Neural crest cell (in vitro differentiated cells): ENCODE results near the gene FOXC2. TPM values are rescaled to one million over a fixed set of nuclear protein-coding genes. Genes with fewer than 3 reads are reported as not detected.

Source experiments
- DNase-seq: peaks from one replicate; pipeline ENCODE4 v3.0.0; 2021; ENCODE audit warnings: low read depth, mixed read lengths, low spot score
- H3K27ac Mint-ChIP-seq: one replicate; pipeline ENCODE4 v1.8.0; 2021; ENCODE audit warnings: mild to moderate bottlenecking, mixed read lengths; ENCODE audit not compliant: unreplicated experiment
- H3K27me3 Mint-ChIP-seq: 2 replicates; pipeline ENCODE4 v1.8.0; 2021; ENCODE audit warnings: low read depth, mild to moderate bottlenecking, mixed read lengths
- H3K36me3 Mint-ChIP-seq: 2 replicates; pipeline ENCODE4 v1.8.0; 2021; ENCODE audit warnings: low read depth, mild to moderate bottlenecking, mixed read lengths
- H3K4me1 Mint-ChIP-seq: 2 replicates; pipeline ENCODE4 v1.8.0; 2021; ENCODE audit warnings: mixed read lengths
- H3K4me3 Mint-ChIP-seq: one replicate; pipeline ENCODE4 v1.8.0; 2021; ENCODE audit warnings: mild to moderate bottlenecking, mixed read lengths
- H3K9me3 Mint-ChIP-seq: 2 replicates; pipeline ENCODE4 v1.8.0; 2021; ENCODE audit warnings: mixed read lengths
- CTCF ChIP-seq: fragments of 200-600 bp; sonication (generic); conservative IDR thresholded peaks from 2 replicates; pipeline ENCODE4 v1.5.0; 2021; ENCODE audit warnings: antibody characterized with exemption, mild to moderate bottlenecking
- total RNA-seq: library from RNA; stranded (reverse); gene quantifications from 2 replicates; pipeline ENCODE4 v1.2.1, GENCODE V29; 2021

The FOXC2 gene
- total RNA-seq, 1 donor from 2014 or later: not detected

- Mint-ChIP-seq H3K4me1 (peaks cover 4% of the 10 kb centered on the region), H3K4me3 (no peak overlapping the region), H3K27me3 (peaks cover 92% of the 10 kb centered on the region), H3K27ac (no peak overlapping the region), H3K36me3 (no peaks in the 10 kb centered on the region), H3K9me3 (no peaks in the 10 kb centered on the region)
- no peak for DNase-seq
- TF ChIP-seq CTCF: no peak
Measured at GRCh38 chr16:86569701-86570447, 3.2 kb downstream of the FOXC2 start.

GRCh38 chr16:86570558-86571529, 4.2 kb downstream of the FOXC2 start:
- Mint-ChIP-seq H3K27me3 (peaks cover 92% of the 10 kb centered on the region), H3K4me1 (no peaks in the 10 kb centered on the region), H3K4me3 (peak overlapping the region; percentile 37), H3K9me3 (no peaks in the 10 kb centered on the region), H3K36me3 (no peaks in the 10 kb centered on the region), H3K27ac (no peak overlapping the region)
- no peak for TF ChIP-seq CTCF
- no peak for DNase-seq

GRCh38 chr16:86571530-86571915, 4.9 kb downstream of the FOXC2 start:
- peaks cover 92% of the 10 kb centered on the region for H3K27me3 Mint-ChIP-seq
- H3K27ac Mint-ChIP-seq: no peak overlapping the region
- H3K9me3 Mint-ChIP-seq: no peaks in the 10 kb centered on the region
- H3K4me1 Mint-ChIP-seq: peaks cover 6% of the 10 kb centered on the region
- DNase-seq: no peak
- H3K36me3 Mint-ChIP-seq: no peaks in the 10 kb centered on the region
- peak overlapping the region; percentile 37 for H3K4me3 Mint-ChIP-seq
- no peak for TF ChIP-seq CTCF

GRCh38 chr16:86572041-86572521, 5.5 kb downstream of the FOXC2 start:
- peaks cover 9% of the 10 kb centered on the region for H3K4me1 Mint-ChIP-seq
- H3K27me3 Mint-ChIP-seq: peaks cover 95% of the 10 kb centered on the region
- no peak overlapping the region for H3K27ac Mint-ChIP-seq
- TF ChIP-seq CTCF: no peak
- DNase-seq: no peak
- no peak overlapping the region for H3K4me3 Mint-ChIP-seq
- no peaks in the 10 kb centered on the region for H3K36me3 Mint-ChIP-seq
- no peaks in the 10 kb centered on the region for H3K9me3 Mint-ChIP-seq

GRCh38 chr16:86572606-86573005, 6.0 kb downstream of the FOXC2 start:
- TF ChIP-seq CTCF: no peak
- no peaks in the 10 kb centered on the region for H3K9me3 Mint-ChIP-seq
- peaks cover 95% of the 10 kb centered on the region for H3K27me3 Mint-ChIP-seq
- H3K36me3 Mint-ChIP-seq: no peaks in the 10 kb centered on the region
- H3K4me3 Mint-ChIP-seq: no peak overlapping the region
- no peak overlapping the region for H3K27ac Mint-ChIP-seq
- DNase-seq: no peak
- H3K4me1 Mint-ChIP-seq: peaks cover 11% of the 10 kb centered on the region
